Activated naive CD4-positive, alpha-beta T cell treated with anti-CD3 and anti-CD28 coated beads, Interleukin-2, amount 50 U/mL, for 24 hours (primary cell): Measurements from ENCODE around the gene SCP2.
A peak's percentile ranks its signal among the peaks of the same experiment; 100 is the strongest.
"Not testable (repeated sequence)": the region's sequence is repeated elsewhere in the genome, so short reads cannot be mapped to it uniquely, and the experiment has no call there.

Experiments
- H3K27ac Mint-ChIP-seq: one replicate; pipeline ENCODE4 v1.8.0; 2021; ENCODE audit warnings: mild to moderate bottlenecking, mixed read lengths
- H3K27me3 Mint-ChIP-seq: one replicate; pipeline ENCODE4 v1.8.0; 2021; ENCODE audit warnings: mixed read lengths
- H3K36me3 Mint-ChIP-seq: one replicate; pipeline ENCODE4 v1.8.0; 2021; ENCODE audit warnings: mixed read lengths
- H3K4me1 Mint-ChIP-seq: one replicate; pipeline ENCODE4 v1.8.0; 2021; ENCODE audit warnings: mixed read lengths
- H3K4me3 Mint-ChIP-seq: one replicate; pipeline ENCODE4 v1.8.0; 2021; ENCODE audit warnings: mild to moderate bottlenecking, mixed read lengths
- H3K9me3 Mint-ChIP-seq: one replicate; pipeline ENCODE4 v1.8.0; 2021; ENCODE audit warnings: mixed read lengths

The SCP2 gene

GRCh38 chr1:52992733-52993132, 65.7 kb downstream of the SCP2 start:
- H3K4me1 Mint-ChIP-seq, H3K27me3 Mint-ChIP-seq, H3K9me3 Mint-ChIP-seq, H3K27ac Mint-ChIP-seq, H3K4me3 Mint-ChIP-seq: not testable (repeated sequence)
- peaks cover 10% of the 10 kb centered on the region for H3K36me3 Mint-ChIP-seq

GRCh38 chr1:52994656-52995055, 67.6 kb downstream of the SCP2 start:
- Mint-ChIP-seq H3K27me3 (no peaks in the 10 kb centered on the region), H3K36me3 (peaks cover 12% of the 10 kb centered on the region), H3K9me3 (no peaks in the 10 kb centered on the region), H3K4me3 (no peak overlapping the region), H3K4me1 (no peaks in the 10 kb centered on the region), H3K27ac (no peak overlapping the region)

- H3K4me1 Mint-ChIP-seq = no peaks in the 10 kb centered on the region
- H3K27me3 Mint-ChIP-seq = no peaks in the 10 kb centered on the region
Observed at GRCh38 chr1:52996653-52997052, 69.6 kb downstream of the SCP2 start.

GRCh38 chr1:53001128-53001527, 74.1 kb downstream of the SCP2 start:
- Mint-ChIP-seq H3K4me1 (no peaks in the 10 kb centered on the region), H3K27ac (no peak overlapping the region), H3K9me3 (no peaks in the 10 kb centered on the region), H3K36me3 (peaks cover 12% of the 10 kb centered on the region), H3K27me3 (no peaks in the 10 kb centered on the region), H3K4me3 (no peak overlapping the region)

More at GRCh38 chr1:52996653-52997052, 69.6 kb downstream of the SCP2 start:
- Mint-ChIP-seq H3K4me3 (no peak overlapping the region), H3K36me3 (peaks cover 9% of the 10 kb centered on the region), H3K9me3 (no peaks in the 10 kb centered on the region), H3K27ac (no peak overlapping the region)

GRCh38 chr1:53006612-53007011, 79.5 kb downstream of the SCP2 start:
- not testable (repeated sequence) for H3K9me3 Mint-ChIP-seq, H3K27ac Mint-ChIP-seq, H3K4me3 Mint-ChIP-seq, H3K4me1 Mint-ChIP-seq, H3K27me3 Mint-ChIP-seq
- peaks cover 13% of the 10 kb centered on the region for H3K36me3 Mint-ChIP-seq

GRCh38 chr1:53010247-53010646, 83.2 kb downstream of the SCP2 start:
- H3K27me3 Mint-ChIP-seq, H3K4me1 Mint-ChIP-seq, H3K9me3 Mint-ChIP-seq, H3K36me3 Mint-ChIP-seq, H3K27ac Mint-ChIP-seq, H3K4me3 Mint-ChIP-seq: not testable (repeated sequence)

GRCh38 chr1:53011175-53011574, 84.1 kb downstream of the SCP2 start:
- H3K4me3 Mint-ChIP-seq = no peak overlapping the region

GRCh38 chr1:53014791-53015507, 87.9 kb downstream of the SCP2 start:
- H3K4me1 Mint-ChIP-seq = peaks cover 45% of the 10 kb centered on the region
- peak overlapping the region; percentile 80 for H3K27ac Mint-ChIP-seq
- no peaks in the 10 kb centered on the region for H3K9me3 Mint-ChIP-seq
- peak overlapping the region; percentile 94 for H3K4me3 Mint-ChIP-seq
- H3K36me3 Mint-ChIP-seq = no peaks in the 10 kb centered on the region
- no peaks in the 10 kb centered on the region for H3K27me3 Mint-ChIP-seq

More at GRCh38 chr1:53011175-53011574, 84.1 kb downstream of the SCP2 start:
- Mint-ChIP-seq H3K27ac (no peak overlapping the region), H3K27me3 (no peaks in the 10 kb centered on the region), H3K9me3 (no peaks in the 10 kb centered on the region), H3K36me3 (peaks cover 4% of the 10 kb centered on the region), H3K4me1 (peaks cover 18% of the 10 kb centered on the region)

GRCh38 chr1:53015508-53015860, 88.4 kb downstream of the SCP2 start:
- no peaks in the 10 kb centered on the region for H3K36me3 Mint-ChIP-seq
- H3K27ac Mint-ChIP-seq = peak overlapping the region; percentile 43
- H3K4me1 Mint-ChIP-seq = peaks cover 45% of the 10 kb centered on the region
- no peaks in the 10 kb centered on the region for H3K9me3 Mint-ChIP-seq
- peak overlapping the region; percentile 94 for H3K4me3 Mint-ChIP-seq
- no peaks in the 10 kb centered on the region for H3K27me3 Mint-ChIP-seq

GRCh38 chr1:53016705-53017104, 89.6 kb downstream of the SCP2 start:
- Mint-ChIP-seq H3K4me1 (peaks cover 48% of the 10 kb centered on the region), H3K27me3 (no peaks in the 10 kb centered on the region), H3K9me3 (no peaks in the 10 kb centered on the region), H3K27ac (no peak overlapping the region), H3K36me3 (peaks cover 2% of the 10 kb centered on the region), H3K4me3 (peak overlapping the region; percentile 0)

- H3K4me3 Mint-ChIP-seq = no peak overlapping the region
- no peaks in the 10 kb centered on the region for H3K9me3 Mint-ChIP-seq
- no peaks in the 10 kb centered on the region for H3K27me3 Mint-ChIP-seq
- H3K27ac Mint-ChIP-seq = peak overlapping the region; percentile 53
- peaks cover 6% of the 10 kb centered on the region for H3K36me3 Mint-ChIP-seq
- H3K4me1 Mint-ChIP-seq = peaks cover 44% of the 10 kb centered on the region
Observed at GRCh38 chr1:53020588-53020987, 93.5 kb downstream of the SCP2 start.

GRCh38 chr1:53022179-53022578, 95.1 kb downstream of the SCP2 start:
- no peak overlapping the region for H3K4me3 Mint-ChIP-seq
- no peak overlapping the region for H3K27ac Mint-ChIP-seq
- H3K36me3 Mint-ChIP-seq = peaks cover 6% of the 10 kb centered on the region
- no peaks in the 10 kb centered on the region for H3K9me3 Mint-ChIP-seq
- H3K27me3 Mint-ChIP-seq = no peaks in the 10 kb centered on the region
- H3K4me1 Mint-ChIP-seq = peaks cover 30% of the 10 kb centered on the region

GRCh38 chr1:53023546-53023945, 96.5 kb downstream of the SCP2 start:
- H3K9me3 Mint-ChIP-seq = no peaks in the 10 kb centered on the region
- no peaks in the 10 kb centered on the region for H3K27me3 Mint-ChIP-seq

GRCh38 chr1:53024117-53024516, 97.0 kb downstream of the SCP2 start:
- Mint-ChIP-seq H3K4me1 (peaks cover 17% of the 10 kb centered on the region), H3K4me3 (no peak overlapping the region), H3K27ac (no peak overlapping the region), H3K27me3 (no peaks in the 10 kb centered on the region), H3K36me3 (peaks cover 9% of the 10 kb centered on the region), H3K9me3 (no peaks in the 10 kb centered on the region)

More at GRCh38 chr1:53023546-53023945, 96.5 kb downstream of the SCP2 start:
- Mint-ChIP-seq H3K27ac (no peak overlapping the region), H3K36me3 (peaks cover 9% of the 10 kb centered on the region), H3K4me3 (no peak overlapping the region), H3K4me1 (peaks cover 22% of the 10 kb centered on the region)

GRCh38 chr1:53025034-53025768, 98.1 kb downstream of the SCP2 start:
- Mint-ChIP-seq H3K27ac (no peak overlapping the region), H3K36me3 (peaks cover 9% of the 10 kb centered on the region), H3K4me1 (peaks cover 11% of the 10 kb centered on the region), H3K4me3 (no peak overlapping the region), H3K27me3 (no peaks in the 10 kb centered on the region), H3K9me3 (no peaks in the 10 kb centered on the region)

GRCh38 chr1:53025769-53026112, 98.7 kb downstream of the SCP2 start:
- Mint-ChIP-seq H3K4me1 (peaks cover 9% of the 10 kb centered on the region), H3K36me3 (peaks cover 7% of the 10 kb centered on the region), H3K4me3 (no peak overlapping the region), H3K9me3 (no peaks in the 10 kb centered on the region), H3K27me3 (no peaks in the 10 kb centered on the region), H3K27ac (no peak overlapping the region)
